Measurements from ENCODE around the gene LIMA1.
A peak's percentile ranks its signal among the peaks of the same experiment; 100 is the strongest.

LIMA1 gene

GRCh38 chr12:50246873-50247612, 36.3 kb downstream of the LIMA1 start:
- H3K4me3 ChIP-seq (ENCODE audit: low read depth, low read length): peak overlapping the region; percentile 44
- TF ChIP-seq, protein P1, sequence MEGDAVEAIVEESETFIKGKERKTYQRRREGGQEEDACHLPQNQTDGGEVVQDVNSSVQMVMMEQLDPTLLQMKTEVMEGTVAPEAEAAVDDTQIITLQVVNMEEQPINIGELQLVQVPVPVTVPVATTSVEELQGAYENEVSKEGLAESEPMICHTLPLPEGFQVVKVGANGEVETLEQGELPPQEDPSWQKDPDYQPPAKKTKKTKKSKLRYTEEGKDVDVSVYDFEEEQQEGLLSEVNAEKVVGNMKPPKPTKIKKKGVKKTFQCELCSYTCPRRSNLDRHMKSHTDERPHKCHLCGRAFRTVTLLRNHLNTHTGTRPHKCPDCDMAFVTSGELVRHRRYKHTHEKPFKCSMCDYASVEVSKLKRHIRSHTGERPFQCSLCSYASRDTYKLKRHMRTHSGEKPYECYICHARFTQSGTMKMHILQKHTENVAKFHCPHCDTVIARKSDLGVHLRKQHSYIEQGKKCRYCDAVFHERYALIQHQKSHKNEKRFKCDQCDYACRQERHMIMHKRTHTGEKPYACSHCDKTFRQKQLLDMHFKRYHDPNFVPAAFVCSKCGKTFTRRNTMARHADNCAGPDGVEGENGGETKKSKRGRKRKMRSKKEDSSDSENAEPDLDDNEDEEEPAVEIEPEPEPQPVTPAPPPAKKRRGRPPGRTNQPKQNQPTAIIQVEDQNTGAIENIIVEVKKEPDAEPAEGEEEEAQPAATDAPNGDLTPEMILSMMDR (IDR thresholded peaks at IDR 0.05; ENCODE audit: insufficient read depth, low read depth, low read length, missing control alignments): no peak
- DNase-seq (ENCODE audit: low read depth): peak; percentile 75

- TF ChIP-seq, protein P1 (IDR thresholded peaks at IDR 0.05; ENCODE audit: insufficient read depth, low read depth, low read length, missing control alignments): no peak
- DNase-seq (ENCODE audit: low read depth): peak; percentile 54
- H3K4me3 ChIP-seq (ENCODE audit: low read depth, low read length): no peak overlapping the region
These were observed 37.0 kb downstream of the LIMA1 start for GRCh38 chr12:50246197-50246865.

DNA sequence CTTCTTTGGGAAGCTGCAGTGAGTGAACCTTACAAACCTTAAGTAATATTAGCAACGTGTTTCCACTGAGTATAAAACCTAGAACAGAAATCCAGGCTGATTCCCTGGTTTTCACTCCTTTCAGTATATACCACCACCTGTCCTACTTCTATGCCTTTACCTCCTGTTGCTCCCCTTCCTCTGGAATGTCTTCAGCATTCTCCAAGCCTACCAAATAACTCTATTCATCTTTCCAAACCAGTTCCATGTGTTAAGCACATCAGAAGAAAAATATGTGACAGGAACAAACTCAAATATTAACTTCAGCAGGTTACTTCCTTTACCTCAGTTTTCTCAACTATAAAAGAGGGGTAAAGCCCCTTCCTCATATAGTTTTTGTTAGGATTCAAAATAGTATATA, 39.8 kb downstream of the LIMA1 start:
- no peak overlapping the region for H3K4me3 ChIP-seq (ENCODE audit: low read depth, low read length)
- DNase-seq (ENCODE audit: low read depth): no peak
- TF ChIP-seq, protein P1 (IDR thresholded peaks at IDR 0.05; ENCODE audit: insufficient read depth, low read depth, low read length, missing control alignments): no peak

GRCh38 chr12:50242751-50243191, 40.5 kb downstream of the LIMA1 start:
- no peak for DNase-seq (ENCODE audit: low read depth)
- TF ChIP-seq, protein P1 (IDR thresholded peaks at IDR 0.05; ENCODE audit: insufficient read depth, low read depth, low read length, missing control alignments): no peak
- no peak overlapping the region for H3K4me3 ChIP-seq (ENCODE audit: low read depth, low read length)

- no peak overlapping the region for H3K4me3 ChIP-seq (ENCODE audit: low read depth, low read length)
- no peak for DNase-seq (ENCODE audit: low read depth)
These were observed 42.1 kb downstream of the LIMA1 start for GRCh38 chr12:50241178-50241577.

GRCh38 chr12:50240792-50241114, 42.6 kb downstream of the LIMA1 start:
- DNase-seq (ENCODE audit: low read depth): no peak
- no peak overlapping the region for H3K4me3 ChIP-seq (ENCODE audit: low read depth, low read length)

More at GRCh38 chr12:50241178-50241577, 42.1 kb downstream of the LIMA1 start:
- TF ChIP-seq, protein P1 (IDR thresholded peaks at IDR 0.05; ENCODE audit: insufficient read depth, low read depth, low read length, missing control alignments): no peak

More at GRCh38 chr12:50240792-50241114, 42.6 kb downstream of the LIMA1 start:
- TF ChIP-seq, protein P1 (IDR thresholded peaks at IDR 0.05; ENCODE audit: insufficient read depth, low read depth, low read length, missing control alignments): no peak
